ENCODE data around the gene KRT15.

- TF ChIP-seq CTCF (IDR thresholded peaks at IDR 0.05) = no peak
- no peak for TF ChIP-seq ZFX (IDR thresholded peaks at IDR 0.05; ENCODE audit: borderline replicate concordance)
Measured at GRCh38 chr17:41546819-41547218, 28.1 kb upstream of the KRT15 start.

Measured in 22Rv1 (cell line).